ENCODE measurements around the gene MRTFB.

Gene MRTFB

DNA sequence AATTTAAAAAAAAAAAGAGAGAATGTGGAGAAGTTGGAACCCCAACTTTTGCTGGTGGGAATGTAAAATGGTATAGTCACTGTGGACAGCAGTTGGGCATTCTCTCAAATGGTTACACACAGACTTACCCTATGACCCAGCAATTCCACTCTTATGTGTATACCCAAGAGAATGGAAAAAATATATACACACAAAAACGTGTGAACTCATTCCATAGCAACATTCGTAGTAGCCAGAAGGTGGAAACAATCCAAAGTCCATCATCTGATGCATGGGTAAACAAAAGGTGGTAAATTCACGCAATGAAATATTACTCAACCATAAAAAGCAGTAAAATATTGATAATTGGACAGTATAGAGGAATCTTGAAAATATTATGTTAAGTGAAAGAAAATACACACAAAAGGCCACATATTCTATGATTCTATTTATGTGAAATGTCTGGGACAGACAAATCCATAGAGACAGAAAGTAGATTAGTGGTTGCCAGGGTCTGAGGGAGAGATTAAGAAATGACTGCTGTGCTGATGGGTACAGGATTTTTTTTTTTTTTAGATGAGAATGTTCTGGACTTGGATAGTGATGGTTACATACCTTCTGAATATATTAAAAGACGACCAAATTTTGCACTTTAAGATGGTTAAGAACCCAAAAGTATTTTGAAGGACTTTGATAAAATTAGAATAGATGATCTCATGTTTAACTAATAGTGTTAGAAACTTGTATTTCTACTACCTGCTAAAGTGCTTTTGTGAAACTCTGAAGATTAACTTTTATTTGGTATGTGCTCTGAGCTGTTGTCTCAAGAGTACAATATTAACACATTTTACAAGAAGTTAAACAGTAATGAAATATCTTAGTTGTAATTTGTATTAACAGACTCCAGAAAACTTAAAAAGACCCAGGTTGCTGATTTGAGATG lies 60.9 kb downstream of the MRTFB start:
- DNase-seq (ENCODE audit: low read depth in 3 of 3, low spot score in 1 of 3), result no peak

DNA sequence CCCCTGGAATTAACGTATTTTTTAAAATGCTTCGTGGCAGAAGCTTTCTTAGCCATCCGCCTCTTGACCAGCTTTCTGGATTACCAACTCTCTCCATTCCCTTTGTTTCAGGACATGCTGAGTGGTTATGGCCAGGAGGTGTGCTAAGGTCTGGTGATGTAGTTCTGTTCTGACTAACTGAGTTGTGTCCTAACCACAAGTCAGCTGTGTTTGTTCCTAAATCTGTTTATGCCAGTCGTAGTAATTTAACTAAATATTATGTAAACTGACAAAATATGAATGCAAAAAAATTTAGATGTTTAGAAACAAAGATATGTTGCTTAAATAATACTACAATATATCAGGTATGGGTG lies 61.6 kb downstream of the MRTFB start:
- no peak for DNase-seq (ENCODE audit: low read depth in 3 of 3, low spot score in 1 of 3)

- DNase-seq (ENCODE audit: low read depth in 3 of 3, low spot score in 1 of 3), result no peak
Observed at GRCh38 chr16:14133907-14134306, 62.8 kb downstream of the MRTFB start.

DNA sequence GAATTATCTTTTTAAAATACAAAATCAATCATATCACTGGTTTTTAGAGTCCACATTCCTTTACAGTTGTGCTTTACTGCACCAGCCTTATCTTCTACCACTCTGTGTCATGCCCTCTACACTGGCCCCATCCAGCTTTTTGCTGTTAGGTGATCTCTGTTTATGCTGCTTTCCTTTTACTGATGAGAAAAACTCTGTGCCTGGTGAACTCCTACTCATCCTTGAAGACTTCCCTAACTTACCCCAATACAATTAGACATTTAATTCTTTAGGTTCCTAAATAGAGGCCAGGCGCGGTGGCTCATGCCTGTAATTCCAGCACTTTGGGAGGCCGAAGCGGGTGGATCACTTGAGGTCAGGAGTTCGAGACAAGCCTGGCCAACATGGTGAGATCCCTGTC lies 64.6 kb downstream of the MRTFB start:
- DNase-seq (ENCODE audit: low read depth in 3 of 3, low spot score in 1 of 3), result no peak

DNA sequence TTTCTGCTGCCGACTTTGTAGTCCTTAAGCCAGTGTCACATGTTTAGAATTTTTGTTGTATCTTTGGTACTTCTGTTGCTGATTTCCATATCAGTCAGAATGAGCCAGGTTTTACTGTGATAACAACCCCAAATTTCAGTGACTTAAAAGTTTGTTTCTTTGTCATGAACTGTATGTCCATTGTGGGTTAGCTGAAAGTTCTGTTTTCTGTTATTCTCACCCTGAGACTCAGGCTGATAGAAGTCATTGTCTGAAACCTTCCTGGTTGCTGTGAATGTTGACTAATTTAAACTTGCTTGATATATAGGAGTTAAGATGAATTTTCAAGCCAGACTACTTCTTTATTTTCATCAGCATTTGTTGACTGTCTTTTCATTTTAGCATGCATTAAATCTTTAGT lies 68.8 kb downstream of the MRTFB start:
- no peak for DNase-seq (ENCODE audit: low read depth in 3 of 3, low spot score in 1 of 3)

DNA sequence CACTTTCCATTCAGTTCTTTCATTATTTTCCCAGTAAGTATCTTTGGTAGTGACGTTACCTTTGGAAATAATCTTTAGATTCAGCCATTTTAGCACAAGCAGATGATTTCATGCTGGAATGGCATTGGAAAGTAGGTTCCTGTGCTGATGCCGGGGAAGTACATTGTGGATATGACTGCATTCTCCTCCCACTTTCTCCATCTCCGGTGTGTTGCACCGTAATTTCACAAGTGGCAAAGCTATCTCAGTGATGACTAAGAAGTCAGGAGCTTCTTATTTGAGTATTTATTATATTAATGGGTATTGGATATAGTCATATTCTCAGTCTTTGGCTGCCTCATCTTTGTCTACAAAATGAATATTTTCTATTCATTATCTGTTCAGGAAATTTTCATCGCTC lies 69.8 kb downstream of the MRTFB start:
- DNase-seq (ENCODE audit: low read depth in 3 of 3, low spot score in 1 of 3), result no peak

DNA sequence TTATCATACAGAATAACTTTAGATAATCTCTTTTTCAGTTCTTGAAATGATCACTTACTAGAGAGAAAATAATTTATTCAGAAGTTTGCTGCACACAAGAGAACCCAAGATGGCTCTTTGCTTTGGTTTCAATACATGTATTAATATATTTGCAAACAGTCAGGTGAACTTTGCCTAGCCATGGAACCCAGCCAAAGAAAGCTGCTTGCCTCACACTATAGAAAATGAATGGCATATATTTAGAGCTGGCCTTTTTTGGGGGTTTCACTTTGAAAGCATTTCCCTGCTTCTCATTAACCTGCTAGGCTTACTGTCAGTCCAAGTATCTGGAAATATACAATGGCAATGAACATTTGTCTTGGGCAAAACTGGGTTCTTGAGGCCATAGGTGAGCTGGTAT lies 75.3 kb downstream of the MRTFB start:
- DNase-seq (ENCODE audit: low read depth in 3 of 3, low spot score in 1 of 3), result no peak

- DNase-seq (ENCODE audit: low read depth in 3 of 3, low spot score in 1 of 3), result no peak
Observed at GRCh38 chr16:14148016-14148415, 76.9 kb downstream of the MRTFB start.

GRCh38 chr16:14148569-14148968 lies 77.5 kb downstream of the MRTFB start:
- DNase-seq (ENCODE audit: low read depth in 3 of 3, low spot score in 1 of 3), result no peak

GRCh38 chr16:14150796-14151195 lies 79.7 kb downstream of the MRTFB start:
- DNase-seq (ENCODE audit: low read depth in 3 of 3, low spot score in 1 of 3), result no peak

DNA sequence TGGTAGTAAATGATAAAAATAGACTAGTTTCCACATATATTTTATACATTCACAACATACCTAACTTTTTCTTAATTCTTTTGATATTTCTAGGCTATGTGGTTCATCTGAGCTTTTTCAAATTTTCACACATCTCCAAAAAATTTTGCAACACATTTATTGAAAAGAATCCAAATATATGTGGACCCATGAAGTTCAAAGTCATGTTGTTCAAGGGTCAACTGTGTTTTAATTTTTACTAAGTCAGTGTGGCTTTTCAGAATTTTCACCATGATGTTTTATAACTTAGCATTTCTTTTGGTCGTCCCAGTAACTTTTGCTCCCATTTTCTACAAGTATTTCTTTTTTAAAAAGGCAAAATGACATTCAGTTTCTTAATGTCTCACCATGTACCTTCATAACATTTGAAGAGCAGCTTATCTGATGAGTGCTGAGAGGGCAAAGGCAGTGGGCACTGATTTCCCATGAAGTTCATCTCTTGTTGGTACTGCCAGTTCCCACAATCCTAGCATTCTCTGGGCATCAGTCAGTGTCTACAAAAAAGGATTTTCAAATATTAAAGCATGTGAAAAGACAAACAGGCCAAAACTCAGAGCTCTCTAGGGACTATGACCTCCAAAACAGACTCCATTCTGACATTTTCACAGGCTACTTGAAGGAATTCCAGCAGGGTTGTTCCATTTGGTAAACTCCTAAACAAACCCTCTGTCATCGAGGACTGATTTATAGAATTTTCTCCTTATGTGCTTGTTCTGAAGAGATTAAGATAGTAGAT lies 80.3 kb downstream of the MRTFB start:
- no peak for DNase-seq (ENCODE audit: low read depth in 3 of 3, low spot score in 1 of 3)

DNA sequence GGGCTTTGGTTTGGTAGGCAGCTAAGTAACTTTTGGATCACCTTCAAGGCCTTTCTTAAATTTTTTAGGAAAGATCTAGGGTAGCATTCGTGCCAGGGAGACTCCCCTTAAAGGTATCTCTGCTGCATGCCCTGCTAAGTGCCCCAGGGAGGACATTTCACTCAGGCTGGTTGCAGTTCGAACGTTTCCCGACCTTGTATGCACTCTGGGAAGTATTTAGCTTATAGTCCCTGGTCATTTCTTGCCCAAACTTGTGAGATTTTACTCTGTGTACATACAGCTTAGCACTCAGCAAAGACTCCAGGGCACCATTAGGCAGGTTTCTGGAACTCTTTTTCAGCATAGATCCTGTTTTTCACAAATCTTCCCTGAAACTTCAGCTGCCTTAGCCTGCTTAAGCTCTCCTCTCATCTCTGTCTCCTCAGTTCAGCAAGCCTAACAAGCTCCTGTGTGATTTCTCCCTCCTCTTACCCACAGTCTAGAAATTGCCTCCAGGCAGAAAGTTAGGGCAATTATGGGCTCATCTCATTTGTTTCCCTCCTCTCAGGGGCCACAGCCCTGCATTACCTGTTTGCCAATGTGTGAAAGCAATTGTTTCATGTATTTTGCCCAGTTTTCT lies 84.6 kb downstream of the MRTFB start:
- DNase-seq (ENCODE audit: low read depth in 3 of 3, low spot score in 1 of 3), result no peak

DNA sequence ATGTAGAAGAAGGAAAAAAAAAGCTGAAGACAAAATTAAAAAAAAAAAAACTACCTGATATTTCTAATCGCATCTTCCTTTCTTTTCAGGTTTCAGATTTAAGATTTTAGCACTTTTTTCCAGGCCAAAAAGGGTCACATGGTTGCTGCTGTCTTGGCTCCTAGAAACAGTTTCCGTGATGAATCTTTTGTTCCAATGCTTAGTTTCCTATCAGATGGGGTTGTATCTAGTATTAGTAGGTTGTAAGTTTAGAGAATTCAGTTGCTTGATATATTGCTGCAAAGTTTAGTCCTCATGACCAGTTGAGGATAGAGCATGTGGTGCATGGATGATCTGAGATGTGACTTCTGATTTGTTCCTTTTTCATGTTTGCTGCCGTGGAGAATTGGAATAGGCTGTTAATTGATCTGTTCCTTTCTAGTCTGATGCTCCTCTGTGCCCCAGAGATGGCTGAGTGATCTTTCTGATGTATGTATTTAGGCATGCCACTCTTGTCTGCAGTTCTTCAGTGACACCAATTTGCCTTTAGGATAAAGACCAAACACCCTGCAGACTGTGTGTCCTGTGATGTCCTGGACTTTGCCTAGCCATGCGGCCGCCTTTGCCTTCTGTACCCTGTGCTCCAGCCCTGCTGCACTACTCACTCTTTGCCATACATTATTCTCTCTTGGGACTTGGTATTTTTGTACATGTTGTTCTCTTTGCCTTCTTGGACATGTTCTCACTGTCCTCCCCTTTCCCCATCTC lies 94.0 kb downstream of the MRTFB start:
- DNase-seq (ENCODE audit: low read depth in 3 of 3, low spot score in 1 of 3), result no peak

DNA sequence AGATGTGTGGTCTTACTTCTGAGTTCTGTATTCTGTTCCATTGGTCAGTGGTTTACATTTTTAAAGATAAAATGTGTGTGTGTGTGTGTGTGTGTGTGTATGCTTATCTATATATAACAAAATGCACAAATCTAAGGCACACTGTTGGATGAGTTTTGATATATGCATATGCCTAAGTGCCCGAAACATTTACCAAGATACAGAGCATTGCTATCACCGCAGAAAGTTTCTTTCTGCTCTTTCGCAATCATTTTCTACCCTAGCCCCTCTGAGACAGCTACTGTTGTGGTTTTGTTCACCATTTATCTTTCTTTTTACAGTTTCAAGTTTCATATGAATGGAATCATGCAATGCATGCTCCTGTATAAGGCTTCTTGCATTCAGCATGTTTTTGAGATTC lies 97.0 kb downstream of the MRTFB start:
- no peak for DNase-seq (ENCODE audit: low read depth in 3 of 3, low spot score in 1 of 3)

- DNase-seq (ENCODE audit: low read depth in 3 of 3, low spot score in 1 of 3), result no peak
Observed at GRCh38 chr16:14172200-14172809, 101.2 kb downstream of the MRTFB start.

- DNase-seq (ENCODE audit: low read depth in 3 of 3, low spot score in 1 of 3), result no peak
Observed at GRCh38 chr16:14175086-14175485, 104.0 kb downstream of the MRTFB start.

DNA sequence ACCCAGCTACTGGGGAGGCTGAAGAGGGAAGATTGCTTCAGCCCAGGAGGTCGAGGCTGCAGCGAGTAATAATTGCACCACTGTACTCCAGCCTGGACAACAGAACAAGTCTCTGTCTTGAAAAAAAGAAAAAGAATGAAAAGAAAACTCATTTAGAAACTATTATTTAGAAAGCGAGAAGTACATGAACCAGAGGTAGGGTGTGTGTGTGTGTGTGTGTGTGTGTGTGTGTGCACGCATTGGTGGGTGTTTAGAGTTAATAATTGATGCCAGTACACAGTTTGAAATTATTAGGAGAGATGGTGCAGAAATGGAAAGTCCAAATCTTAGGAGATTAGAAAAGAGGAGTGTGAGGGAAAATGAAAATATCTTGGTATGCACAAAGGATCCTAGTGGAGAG lies 106.6 kb downstream of the MRTFB start:
- no peak for DNase-seq (ENCODE audit: low read depth in 3 of 3, low spot score in 1 of 3)

- no peak for DNase-seq (ENCODE audit: low read depth in 3 of 3, low spot score in 1 of 3)
Observed at GRCh38 chr16:14179116-14179515, 108.0 kb downstream of the MRTFB start.

- no peak for DNase-seq (ENCODE audit: low read depth in 3 of 3, low spot score in 1 of 3)
Observed at GRCh38 chr16:14180481-14180944, 109.4 kb downstream of the MRTFB start.

DNA sequence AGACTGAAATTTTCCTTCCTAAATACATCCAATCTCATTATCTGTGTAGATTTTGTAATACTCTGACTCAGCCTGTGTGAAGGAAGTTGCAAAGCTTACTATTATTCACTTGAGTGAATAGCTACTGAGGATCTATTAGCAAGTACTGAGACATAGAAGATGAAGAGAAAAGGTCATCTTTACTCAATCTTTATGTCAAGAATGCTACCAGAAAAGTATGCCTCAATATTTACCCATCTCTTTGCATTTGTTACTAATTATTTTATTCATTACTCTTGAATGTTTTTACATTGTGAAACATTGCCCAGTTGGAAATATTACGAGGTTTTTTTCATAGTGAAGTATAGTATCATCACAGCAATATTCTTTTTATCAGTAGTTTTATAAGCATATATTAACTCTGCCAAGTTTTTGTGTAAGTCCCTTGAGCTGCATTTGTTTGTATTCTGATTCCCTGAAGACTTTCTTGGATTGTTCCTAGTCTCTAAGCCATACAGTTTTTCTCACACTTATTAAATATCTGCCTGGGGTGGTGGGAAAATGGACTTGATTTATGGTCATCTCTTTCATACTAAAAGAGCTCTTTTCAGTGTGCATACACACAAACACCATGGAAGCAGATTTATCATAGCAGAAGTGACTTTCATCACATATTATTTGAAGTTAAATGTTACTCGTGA lies 110.4 kb downstream of the MRTFB start:
- no peak for DNase-seq (ENCODE audit: low read depth in 3 of 3, low spot score in 1 of 3)
